Smooth muscle cell (in vitro differentiated cells): ENCODE data around the gene CFD. TPM values are rescaled to one million over a fixed set of nuclear protein-coding genes. Genes with fewer than 3 reads are reported as not detected.

Experiments used
- DNase-seq: peaks from one replicate; lab custom pipeline; 2025; ENCODE audit not compliant: unreplicated experiment; lab: John Stamatoyannopoulos, UW
- H2AFZ ChIP-seq: fragments of 200-600 bp; sonication (generic); 2 replicates; pipeline ENCODE4 v1.6.0; 2016; ENCODE audit warnings: antibody characterized with exemption, low read depth, mild to moderate bottlenecking
- H3F3A ChIP-seq: fragments of 200-600 bp; sonication (generic); 2 replicates; pipeline ENCODE4 v1.6.0; 2017; ENCODE audit warnings: antibody characterized with exemption, low read depth
- H3K27ac ChIP-seq: fragments of 200-600 bp; sonication (generic); 2 replicates; pipeline ENCODE4 v1.5.1; 2016; ENCODE audit warnings: low read depth, mild to moderate bottlenecking
- H3K27me3 ChIP-seq: fragments of 200-600 bp; sonication (generic); 2 replicates; pipeline ENCODE4 v1.6.1; 2016; ENCODE audit warnings: low read depth, mild to moderate bottlenecking
- H3K36me3 ChIP-seq: fragments of 200-600 bp; sonication (generic); 2 replicates; pipeline ENCODE4 v1.5.1; 2016; ENCODE audit warnings: low read depth
- H3K4me1 ChIP-seq: fragments of 200-600 bp; sonication (generic); 2 replicates; pipeline ENCODE4 v1.5.1; 2016; ENCODE audit warnings: low read depth
- H3K4me2 ChIP-seq: fragments of 200-600 bp; sonication (generic); 2 replicates; pipeline ENCODE4 v1.6.0; 2016; ENCODE audit warnings: mild to moderate bottlenecking
- H3K4me3 ChIP-seq: fragments of 200-600 bp; sonication (generic); 2 replicates; pipeline ENCODE4 v1.5.1; 2016; ENCODE audit warnings: mild to moderate bottlenecking
- H3K79me2 ChIP-seq: fragments of 200-600 bp; sonication (generic); 2 replicates; pipeline ENCODE4 v1.6.0; 2016; ENCODE audit warnings: low read depth, mild to moderate bottlenecking
- H3K9ac ChIP-seq: fragments of 200-600 bp; sonication (generic); 2 replicates; pipeline ENCODE4 v1.6.0; 2016; ENCODE audit warnings: low read depth
- H3K9me3 ChIP-seq: fragments of 200-600 bp; sonication (generic); replicated peaks from 2 replicates; pipeline ENCODE4 v1.5.1; 2016; ENCODE audit warnings: low read depth
- H4K20me1 ChIP-seq: fragments of 200-600 bp; sonication (generic); 2 replicates; pipeline ENCODE4 v1.6.0; 2016; ENCODE audit warnings: low read depth
- WGBS: methylation state at CpG from one replicate; pipeline ENCODE4 v1.1.7; 2016; ENCODE audit warnings: low lambda C conversion rate; 5-methylcytosine and 5-hydroxymethylcytosine counted together
- polyA plus RNA-seq: library from polyadenylated mRNA; unstranded; fragments of >200 nt; fragmentation: Nextera tagmentation; extraction: Ambion mirVana; gene quantifications from 2 replicates; pipeline ENCODE4 v1.2.1, GENCODE V29; 2016
- total RNA-seq: library from RNA; depleted of rRNA; stranded (reverse); fragments of >200 nt; gene quantifications from 2 replicates; pipeline ENCODE4 v1.2.3, GENCODE V29; 2014
- TF ChIP-seq, protein P1 (sequence below): fragments of 200-600 bp; sonication (generic); IDR thresholded peaks from 2 replicates; pipeline ENCODE4 v1.5.1; 2017; ENCODE audit warnings: borderline replicate concordance, mild to moderate bottlenecking, antibody characterized with exemption; ENCODE audit not compliant: insufficient read depth, poor library complexity, severe bottlenecking

The CFD gene
- total and polyA plus RNA-seq, 2 experiments from 2014 or later, result 0.34 TPM; not detected in 1

DNA sequence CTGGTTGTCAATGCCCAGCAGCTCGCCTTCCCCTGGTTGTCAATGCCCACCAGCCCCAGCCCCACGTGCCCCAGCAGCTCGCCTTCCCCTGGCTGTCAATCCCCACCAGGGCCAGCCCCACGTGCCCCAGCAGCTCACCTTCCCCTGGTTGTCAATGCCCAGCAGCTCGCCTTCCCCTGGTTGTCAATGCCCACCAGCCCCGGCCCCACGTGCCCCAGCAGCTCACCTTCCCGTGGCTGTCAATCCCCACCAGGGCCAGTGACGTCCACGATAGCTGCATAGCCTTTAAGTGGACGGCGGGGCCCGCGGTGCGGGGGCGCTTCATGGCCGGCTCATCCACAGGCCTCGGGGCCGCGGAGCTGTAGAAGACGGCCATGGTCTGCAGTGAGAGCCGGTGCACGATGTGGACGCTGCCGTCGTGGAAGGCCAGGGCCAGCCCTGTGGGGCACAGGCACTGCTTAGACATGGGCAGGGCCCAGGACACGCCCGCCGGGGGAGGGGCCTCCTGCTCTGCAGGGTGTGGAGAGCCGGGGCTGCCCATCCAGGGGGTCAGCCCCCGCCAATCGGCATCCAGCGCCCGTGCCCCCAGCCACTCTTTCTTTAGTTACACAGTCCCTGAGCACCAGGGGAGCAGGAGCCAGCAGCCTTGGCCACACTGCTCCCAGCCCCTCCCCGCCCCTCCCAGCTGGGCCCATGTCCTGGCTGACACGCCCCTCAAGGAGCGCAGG, 20.4 kb downstream of the CFD start:
- Histone ChIP-seq H3K27ac (no peak overlapping the region), H3K4me2 (no peak overlapping the region), H3K9me3 (no peaks in the 10 kb centered on the region), H4K20me1 (peaks cover 48% of the 10 kb centered on the region), H3K79me2 (no peaks in the 10 kb centered on the region), H3K36me3 (no peaks in the 10 kb centered on the region), H3K4me1 (no peaks in the 10 kb centered on the region), H3F3A (no peaks in the 10 kb centered on the region), H3K9ac (no peak overlapping the region), H3K27me3 (no peaks in the 10 kb centered on the region), H2AFZ (no peak overlapping the region), H3K4me3 (no peak overlapping the region)
- WGBS, result 90% methylated on average over 32 of the region's 37 CpGs
- TF ChIP-seq, protein P1, sequence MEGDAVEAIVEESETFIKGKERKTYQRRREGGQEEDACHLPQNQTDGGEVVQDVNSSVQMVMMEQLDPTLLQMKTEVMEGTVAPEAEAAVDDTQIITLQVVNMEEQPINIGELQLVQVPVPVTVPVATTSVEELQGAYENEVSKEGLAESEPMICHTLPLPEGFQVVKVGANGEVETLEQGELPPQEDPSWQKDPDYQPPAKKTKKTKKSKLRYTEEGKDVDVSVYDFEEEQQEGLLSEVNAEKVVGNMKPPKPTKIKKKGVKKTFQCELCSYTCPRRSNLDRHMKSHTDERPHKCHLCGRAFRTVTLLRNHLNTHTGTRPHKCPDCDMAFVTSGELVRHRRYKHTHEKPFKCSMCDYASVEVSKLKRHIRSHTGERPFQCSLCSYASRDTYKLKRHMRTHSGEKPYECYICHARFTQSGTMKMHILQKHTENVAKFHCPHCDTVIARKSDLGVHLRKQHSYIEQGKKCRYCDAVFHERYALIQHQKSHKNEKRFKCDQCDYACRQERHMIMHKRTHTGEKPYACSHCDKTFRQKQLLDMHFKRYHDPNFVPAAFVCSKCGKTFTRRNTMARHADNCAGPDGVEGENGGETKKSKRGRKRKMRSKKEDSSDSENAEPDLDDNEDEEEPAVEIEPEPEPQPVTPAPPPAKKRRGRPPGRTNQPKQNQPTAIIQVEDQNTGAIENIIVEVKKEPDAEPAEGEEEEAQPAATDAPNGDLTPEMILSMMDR, result no peak
- no peak for DNase-seq

DNA sequence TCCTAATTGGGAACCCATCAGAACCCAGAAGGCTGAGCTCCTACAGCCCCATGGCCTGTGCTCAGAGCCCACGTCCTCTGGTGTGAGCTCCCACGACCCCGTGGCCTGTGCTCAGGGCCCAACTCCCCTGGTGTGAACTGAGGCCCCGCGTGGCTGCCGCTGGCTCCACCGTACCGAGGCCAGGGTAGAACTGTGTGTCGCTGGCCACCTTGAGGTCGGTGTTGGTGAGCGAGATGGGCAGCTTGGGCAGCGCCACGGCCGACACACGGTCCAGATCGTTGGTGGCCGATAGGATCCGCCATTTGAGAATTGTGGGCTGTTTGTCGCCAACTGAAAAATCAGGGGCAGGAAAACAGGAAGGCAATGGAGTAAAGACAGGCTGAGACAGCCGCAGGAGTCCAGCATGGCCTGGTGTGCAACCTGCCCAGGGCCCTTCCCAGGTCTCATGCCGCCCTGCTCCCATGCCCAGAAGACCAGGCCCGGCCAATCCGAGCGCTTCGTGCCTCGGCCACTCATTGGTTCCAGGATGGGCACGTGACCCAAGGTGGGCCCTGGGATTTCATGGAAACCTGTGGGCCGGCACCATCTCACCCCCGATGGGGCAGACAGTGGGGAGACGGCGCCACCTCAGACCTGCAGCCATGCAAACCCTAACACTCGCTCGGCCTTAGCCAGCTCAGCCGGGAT, 22.1 kb downstream of the CFD start:
- Histone ChIP-seq H4K20me1 (peaks cover 60% of the 10 kb centered on the region), H3K4me3 (no peak overlapping the region), H2AFZ (no peak overlapping the region), H3K4me2 (no peak overlapping the region), H3K79me2 (no peaks in the 10 kb centered on the region), H3K27ac (no peak overlapping the region), H3F3A (no peaks in the 10 kb centered on the region), H3K9me3 (no peaks in the 10 kb centered on the region), H3K27me3 (no peaks in the 10 kb centered on the region), H3K4me1 (no peaks in the 10 kb centered on the region), H3K9ac (no peak overlapping the region), H3K36me3 (no peaks in the 10 kb centered on the region)
- TF ChIP-seq, protein P1, result no peak
- DNase-seq, result no peak
- 98% methylated on average over 32 of the region's 34 CpGs for WGBS

DNA sequence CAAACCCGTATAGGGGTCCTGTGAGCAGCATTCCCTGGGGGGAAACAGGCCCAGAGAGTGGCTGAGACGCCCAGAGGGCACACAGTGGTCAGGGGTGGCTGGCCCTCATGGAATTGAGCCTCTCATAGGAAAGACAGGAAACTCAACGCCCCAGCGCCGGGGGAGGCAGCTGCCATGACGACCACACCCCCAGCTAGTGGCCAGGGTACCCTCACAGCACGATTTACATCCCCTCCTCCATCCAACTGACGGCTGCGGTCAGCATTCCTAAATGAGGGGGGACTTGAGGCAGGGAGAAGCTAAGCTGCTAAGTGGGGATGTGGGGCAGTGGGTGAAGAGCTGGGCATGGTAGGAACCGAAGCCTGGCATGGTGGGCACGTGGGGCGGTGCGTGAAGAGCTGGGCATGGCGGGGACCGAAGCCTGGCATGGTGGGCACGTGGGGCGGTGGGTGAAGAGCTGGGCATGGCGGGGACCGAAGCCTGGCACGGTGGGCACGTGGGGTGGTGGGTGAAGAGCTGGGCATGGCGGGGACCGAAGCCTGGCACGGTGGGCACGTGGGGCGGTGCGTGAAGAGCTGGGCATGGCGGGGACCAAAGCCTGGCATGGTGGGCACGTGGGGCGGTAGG, 23.5 kb downstream of the CFD start:
- Histone ChIP-seq H3K27ac (no peak overlapping the region), H3K4me2 (no peak overlapping the region), H3K36me3 (no peaks in the 10 kb centered on the region), H3K4me1 (no peaks in the 10 kb centered on the region), H2AFZ (no peak overlapping the region), H3K9me3 (no peaks in the 10 kb centered on the region), H3K4me3 (no peak overlapping the region), H3F3A (no peaks in the 10 kb centered on the region), H4K20me1 (peaks cover 72% of the 10 kb centered on the region), H3K79me2 (no peaks in the 10 kb centered on the region), H3K9ac (no peak overlapping the region), H3K27me3 (no peaks in the 10 kb centered on the region)
- TF ChIP-seq, protein P1, result no peak
- WGBS, result 97% methylated on average over 22 of the region's 30 CpGs
- DNase-seq, result no peak
